Esophagus squamous epithelium (tissue), 5 donors: ENCODE measurements around the gene L1CAM. TPM values are rescaled to one million over a fixed set of nuclear protein-coding genes. Genes with fewer than 3 reads are reported as not detected.

ENCODE experiments used
- DNase-seq: peaks from one replicate; lab custom pipeline; 2025; lab: John Stamatoyannopoulos, UW
- H3K27ac ChIP-seq, 4 donors: fragments of 200-600 bp; sonication (generic); one replicate each; pipeline ENCODE4 v1.5.1; 2016 to 2019; ENCODE audit warnings: mild to moderate bottlenecking in 1 of 4
- H3K27me3 ChIP-seq, 4 donors: fragments of 200-600 bp; sonication (generic); 1 replicate in 3 of 4; 2 replicates in 1 of 4; pipeline versions ENCODE4 v1.5.1 to v1.6.0; 2017 to 2021; ENCODE audit warnings: antibody characterized with exemption in 1 of 4
- H3K36me3 ChIP-seq, 3 donors: fragments of 200-600 bp; sonication (generic); one replicate each; pipeline ENCODE4 v1.5.1; 2016 to 2019
- H3K4me1 ChIP-seq, 3 donors: fragments of 200-600 bp; sonication (generic); one replicate each; pipeline ENCODE4 v1.5.1; 2017 to 2019
- H3K4me3 ChIP-seq, 4 donors: fragments of 200-600 bp; sonication (generic); 1 replicate in 3 of 4; 2 replicates in 1 of 4; pipeline ENCODE4 v1.5.1; 2016 to 2019; ENCODE audit warnings: mild to moderate bottlenecking in 2 of 4, moderate library complexity in 1 of 4
- H3K9me3 ChIP-seq, 3 donors: fragments of 200-600 bp; sonication (generic); one replicate each; pipeline ENCODE4 v1.5.1; 2016 to 2019
- CTCF ChIP-seq, 6 experiments: fragments of 450-650 bp in 4 of 6; fragments of 200-600 bp in 2 of 6; sonication (generic) in 2 of 6; IDR thresholded peaks; one replicate each; pipeline ENCODE4 v1.5.1; 2016 to 2019; ENCODE audit warnings: antibody characterized with exemption in 6 of 6, mild to moderate bottlenecking in 4 of 6, moderate library complexity in 4 of 6
- POLR2A ChIP-seq, 4 donors: fragments of 450-650 bp; IDR thresholded peaks; one replicate each; pipeline ENCODE4 v1.6.1; 2017; ENCODE audit warnings: antibody characterized with exemption in 4 of 4, mild to moderate bottlenecking in 4 of 4, moderate library complexity in 3 of 4
- WGBS, 2 donors: methylation state at CpG; one replicate each; pipeline ENCODE4 v1.1.5; 2018; 5-methylcytosine and 5-hydroxymethylcytosine counted together
- intact Hi-C: fragments of 100-400 bp; cut with DNase I; formaldehyde crosslinking; loops from one replicate; pipeline ENCODE4 v1.15.0; 2022
- total RNA-seq, 4 donors: library from RNA; depleted of rRNA; stranded (reverse); fragments of >200 nt; gene quantifications; one replicate each; pipeline ENCODE4 v1.1.0, GENCODE V29; 2016
- donor health status: DM: yes; HTN: yes; CAD: no.

L1CAM gene
- total RNA-seq, 4 donors from 2014 or later: 0.35 to 3.2 (median 1.3) TPM

- no peak for DNase-seq
- Histone ChIP-seq H3K36me3 (no peaks in the 10 kb centered on the region), H3K27ac (no peak overlapping the region), H3K4me3 (no peak overlapping the region), H3K27me3 (peaks cover 0 to 13% (median 0%) of the 10 kb centered on the region in 4 donors), H3K9me3 (no peaks in the 10 kb centered on the region), H3K4me1 (no peaks in the 10 kb centered on the region)
- no peak for TF ChIP-seq POLR2A (IDR thresholded peaks at IDR 0.05)
- no peak for TF ChIP-seq CTCF (IDR thresholded peaks at IDR 0.05)
- WGBS, 2 donors: 75% methylated on average over 7 of the region's 28 CpGs; no CpG with 5 or more reads in 1 of the 2 donors
- intact Hi-C loops: no loop called here
Measured at GRCh38 chrX:153863251-153863991, 22.6 kb downstream of the L1CAM start.

- no peaks in the 10 kb centered on the region for H3K9me3 ChIP-seq
- no peaks in the 10 kb centered on the region for H3K4me1 ChIP-seq
- no peak overlapping the region for H3K4me3 ChIP-seq
- peaks cover 0 to 13% (median 0%) of the 10 kb centered on the region in 4 donors for H3K27me3 ChIP-seq
- DNase-seq: no peak
- 55 to 71% methylated on average over 5 of the region's 22 CpGs for WGBS, 2 donors
- H3K36me3 ChIP-seq: no peaks in the 10 kb centered on the region
- H3K27ac ChIP-seq: no peak overlapping the region
- TF ChIP-seq POLR2A (IDR thresholded peaks at IDR 0.05): no peak
- no peak for TF ChIP-seq CTCF (IDR thresholded peaks at IDR 0.05)
- intact Hi-C loops: no loop called here
Measured at GRCh38 chrX:153862369-153863250, 23.4 kb downstream of the L1CAM start.

- intact Hi-C loops: no loop called here
- H3K4me3 ChIP-seq: no peak overlapping the region
- no peaks in the 10 kb centered on the region for H3K4me1 ChIP-seq
- DNase-seq: no peak
- H3K9me3 ChIP-seq: no peaks in the 10 kb centered on the region
- peaks cover 0 to 13% (median 0%) of the 10 kb centered on the region in 4 donors for H3K27me3 ChIP-seq
- WGBS, 2 donors: 40 to 72% methylated on average over 3 to 14 of the region's 21 CpGs
- no peak overlapping the region for H3K27ac ChIP-seq
- TF ChIP-seq POLR2A (IDR thresholded peaks at IDR 0.05) (no peak), CTCF (IDR thresholded peaks at IDR 0.05) (no peak)
- no peaks in the 10 kb centered on the region for H3K36me3 ChIP-seq
Measured at GRCh38 chrX:153861733-153862310, 24.2 kb downstream of the L1CAM start.

- Histone ChIP-seq H3K9me3 (no peaks in the 10 kb centered on the region), H3K27ac (no peak overlapping the region), H3K36me3 (no peaks in the 10 kb centered on the region), H3K4me1 (no peaks in the 10 kb centered on the region), H3K4me3 (no peak overlapping the region), H3K27me3 (peaks cover 0 to 13% (median 0%) of the 10 kb centered on the region in 4 donors)
- 27 to 58% methylated on average over 3 to 7 of the region's 10 CpGs for whole genome bisulfite sequencing, 2 donors
- TF ChIP-seq POLR2A (IDR thresholded peaks at IDR 0.05) (no peak), CTCF (IDR thresholded peaks at IDR 0.05) (no peak)
- no peak for DNase-seq
- intact Hi-C loops: no loop called here
Measured at GRCh38 chrX:153861151-153861550, 24.8 kb downstream of the L1CAM start.
